DND-41 (cell line): Measurements from ENCODE around the gene KRTCAP2.

Experiments
- EZH2 ChIP-seq: IDR thresholded peaks from 3 replicates; pipeline ENCODE4 v1.6.1; 2012; ENCODE audit warnings: borderline replicate concordance, low read depth, mild to moderate bottlenecking, moderate library complexity, low read length, inconsistent platforms; ENCODE audit not compliant: severe bottlenecking
- TF ChIP-seq, protein P1 (sequence below): IDR thresholded peaks from 2 replicates; pipeline ENCODE4 v1.5.1; 2012; ENCODE audit warnings: borderline replicate concordance, low read length, moderate library complexity, mild to moderate bottlenecking; ENCODE audit not compliant: poor library complexity, severe bottlenecking; ENCODE audit errors: extremely low read depth

DNA sequence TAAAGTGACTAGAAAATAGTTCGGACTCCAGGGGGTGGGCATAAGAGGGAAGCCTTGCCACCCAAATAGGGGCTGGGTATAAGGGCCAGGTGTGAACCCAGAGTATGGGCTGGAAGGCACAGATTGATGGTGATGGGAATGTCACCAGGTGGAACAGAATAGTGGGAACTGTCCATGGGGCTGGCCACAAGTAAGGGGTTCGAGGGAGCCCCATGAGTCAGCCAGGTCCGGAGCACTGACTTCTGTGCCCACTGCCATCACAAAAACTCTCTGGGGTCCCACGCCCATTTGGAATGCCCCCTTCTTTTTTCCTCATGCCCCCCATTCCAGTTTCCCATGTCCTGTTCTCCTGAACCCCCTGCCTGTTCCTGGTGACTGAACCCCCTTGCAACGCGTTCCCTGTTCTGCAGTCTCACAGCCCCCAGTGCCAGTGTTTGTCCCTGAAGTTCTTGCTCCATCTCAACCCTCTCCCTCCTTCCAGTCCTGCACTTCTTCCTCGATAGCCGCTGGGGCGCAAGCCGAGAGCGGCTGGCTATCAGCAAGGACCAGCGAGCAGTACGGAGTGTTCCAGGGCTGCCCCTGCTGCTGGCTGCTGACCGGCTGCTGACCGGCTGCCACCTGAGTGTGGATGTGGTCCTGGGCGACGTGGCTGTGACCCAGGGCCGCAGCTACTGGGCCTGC, 8.4 kb upstream of the KRTCAP2 start:
- no peak for TF ChIP-seq EZH2
- TF ChIP-seq, protein P1, sequence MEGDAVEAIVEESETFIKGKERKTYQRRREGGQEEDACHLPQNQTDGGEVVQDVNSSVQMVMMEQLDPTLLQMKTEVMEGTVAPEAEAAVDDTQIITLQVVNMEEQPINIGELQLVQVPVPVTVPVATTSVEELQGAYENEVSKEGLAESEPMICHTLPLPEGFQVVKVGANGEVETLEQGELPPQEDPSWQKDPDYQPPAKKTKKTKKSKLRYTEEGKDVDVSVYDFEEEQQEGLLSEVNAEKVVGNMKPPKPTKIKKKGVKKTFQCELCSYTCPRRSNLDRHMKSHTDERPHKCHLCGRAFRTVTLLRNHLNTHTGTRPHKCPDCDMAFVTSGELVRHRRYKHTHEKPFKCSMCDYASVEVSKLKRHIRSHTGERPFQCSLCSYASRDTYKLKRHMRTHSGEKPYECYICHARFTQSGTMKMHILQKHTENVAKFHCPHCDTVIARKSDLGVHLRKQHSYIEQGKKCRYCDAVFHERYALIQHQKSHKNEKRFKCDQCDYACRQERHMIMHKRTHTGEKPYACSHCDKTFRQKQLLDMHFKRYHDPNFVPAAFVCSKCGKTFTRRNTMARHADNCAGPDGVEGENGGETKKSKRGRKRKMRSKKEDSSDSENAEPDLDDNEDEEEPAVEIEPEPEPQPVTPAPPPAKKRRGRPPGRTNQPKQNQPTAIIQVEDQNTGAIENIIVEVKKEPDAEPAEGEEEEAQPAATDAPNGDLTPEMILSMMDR = no peak
